Measurements from ENCODE around the gene PGA3. TPM values are rescaled to one million over a fixed set of nuclear protein-coding genes. Genes with fewer than 3 reads are reported as not detected.
A peak's percentile ranks its signal among the peaks of the same experiment; 100 is the strongest.
"Not testable (repeated sequence)": the region's sequence is repeated elsewhere in the genome, so short reads cannot be mapped to it uniquely, and the experiment has no call there.

PGA3 gene
- total RNA-seq, 2 donors from 2014 or later: not detected

- H3K9me3 Mint-ChIP-seq; H3K4me3 Mint-ChIP-seq; H3K4me1 Mint-ChIP-seq; ATAC-seq (replicated peaks); H3K27ac Mint-ChIP-seq; H3K27me3 Mint-ChIP-seq; H3K36me3 Mint-ChIP-seq (ENCODE audit: low read depth): not testable (repeated sequence)
These were observed 7.3 kb downstream of the PGA3 start for GRCh38 chr11:61210629-61211028.

GRCh38 chr11:61211327-61211952, 8.1 kb downstream of the PGA3 start:
- H3K4me1 Mint-ChIP-seq; H3K4me3 Mint-ChIP-seq; H3K36me3 Mint-ChIP-seq (ENCODE audit: low read depth); H3K27me3 Mint-ChIP-seq; ATAC-seq (replicated peaks); H3K27ac Mint-ChIP-seq; H3K9me3 Mint-ChIP-seq: not testable (repeated sequence)

GRCh38 chr11:61212202-61212601, 8.9 kb downstream of the PGA3 start:
- ATAC-seq (replicated peaks); H3K9me3 Mint-ChIP-seq; H3K36me3 Mint-ChIP-seq (ENCODE audit: low read depth); H3K27ac Mint-ChIP-seq; H3K4me3 Mint-ChIP-seq; H3K27me3 Mint-ChIP-seq; H3K4me1 Mint-ChIP-seq: not testable (repeated sequence)

GRCh38 chr11:61213711-61214324, 10.5 kb downstream of the PGA3 start:
- H3K27ac Mint-ChIP-seq; H3K36me3 Mint-ChIP-seq (ENCODE audit: low read depth); H3K4me3 Mint-ChIP-seq; H3K27me3 Mint-ChIP-seq; H3K9me3 Mint-ChIP-seq; ATAC-seq (replicated peaks); H3K4me1 Mint-ChIP-seq: not testable (repeated sequence)

- not testable (repeated sequence) for H3K27me3 Mint-ChIP-seq; H3K27ac Mint-ChIP-seq; H3K4me1 Mint-ChIP-seq; H3K9me3 Mint-ChIP-seq; H3K4me3 Mint-ChIP-seq; H3K36me3 Mint-ChIP-seq (ENCODE audit: low read depth)
- ATAC-seq (replicated peaks): peak; percentile 82
These were observed 15.0 kb downstream of the PGA3 start for GRCh38 chr11:61218306-61218705.

GRCh38 chr11:61219016-61219415, 15.7 kb downstream of the PGA3 start:
- not testable (repeated sequence) for H3K27ac Mint-ChIP-seq; H3K4me1 Mint-ChIP-seq; H3K27me3 Mint-ChIP-seq; ATAC-seq (replicated peaks); H3K4me3 Mint-ChIP-seq; H3K36me3 Mint-ChIP-seq (ENCODE audit: low read depth); H3K9me3 Mint-ChIP-seq

GRCh38 chr11:61222047-61222446, 18.7 kb downstream of the PGA3 start, which contains the start of gene PGA4:
Gene PGA4 (plus strand): TSS chr11:61222347. CDS start chr11:61222401, 54 bp downstream.
- ATAC-seq (replicated peaks); H3K9me3 Mint-ChIP-seq; H3K36me3 Mint-ChIP-seq (ENCODE audit: low read depth); H3K4me3 Mint-ChIP-seq; H3K4me1 Mint-ChIP-seq; H3K27me3 Mint-ChIP-seq; H3K27ac Mint-ChIP-seq: not testable (repeated sequence)

- not testable (repeated sequence) for H3K4me3 Mint-ChIP-seq; H3K27me3 Mint-ChIP-seq; H3K27ac Mint-ChIP-seq; H3K9me3 Mint-ChIP-seq; H3K36me3 Mint-ChIP-seq (ENCODE audit: low read depth); ATAC-seq (replicated peaks); H3K4me1 Mint-ChIP-seq
These were observed 19.4 kb downstream of the PGA3 start for GRCh38 chr11:61222692-61223091.

GRCh38 chr11:61226457-61227137, 23.3 kb downstream of the PGA3 start:
- ATAC-seq (replicated peaks); H3K36me3 Mint-ChIP-seq (ENCODE audit: low read depth); H3K27ac Mint-ChIP-seq; H3K4me1 Mint-ChIP-seq; H3K4me3 Mint-ChIP-seq; H3K9me3 Mint-ChIP-seq; H3K27me3 Mint-ChIP-seq: not testable (repeated sequence)

GRCh38 chr11:61229458-61229857, 26.1 kb downstream of the PGA3 start:
- H3K4me1 Mint-ChIP-seq; H3K4me3 Mint-ChIP-seq; H3K27me3 Mint-ChIP-seq; H3K27ac Mint-ChIP-seq; ATAC-seq (replicated peaks); H3K36me3 Mint-ChIP-seq (ENCODE audit: low read depth); H3K9me3 Mint-ChIP-seq: not testable (repeated sequence)

- H3K36me3 Mint-ChIP-seq (ENCODE audit: low read depth); H3K27me3 Mint-ChIP-seq; ATAC-seq (replicated peaks); H3K4me3 Mint-ChIP-seq; H3K4me1 Mint-ChIP-seq; H3K9me3 Mint-ChIP-seq; H3K27ac Mint-ChIP-seq: not testable (repeated sequence)
These were observed 27.7 kb downstream of the PGA3 start for GRCh38 chr11:61231033-61231432.

- not testable (repeated sequence) for H3K36me3 Mint-ChIP-seq (ENCODE audit: low read depth); H3K27ac Mint-ChIP-seq; H3K4me1 Mint-ChIP-seq; H3K27me3 Mint-ChIP-seq; H3K4me3 Mint-ChIP-seq; ATAC-seq (replicated peaks); H3K9me3 Mint-ChIP-seq
These were observed 28.3 kb downstream of the PGA3 start for GRCh38 chr11:61231585-61231984.

GRCh38 chr11:61232548-61233145, 29.3 kb downstream of the PGA3 start:
- not testable (repeated sequence) for H3K27me3 Mint-ChIP-seq; H3K4me3 Mint-ChIP-seq; H3K9me3 Mint-ChIP-seq; ATAC-seq (replicated peaks); H3K36me3 Mint-ChIP-seq (ENCODE audit: low read depth); H3K27ac Mint-ChIP-seq; H3K4me1 Mint-ChIP-seq

- H3K4me1 Mint-ChIP-seq; H3K9me3 Mint-ChIP-seq; H3K36me3 Mint-ChIP-seq (ENCODE audit: low read depth); H3K4me3 Mint-ChIP-seq; H3K27ac Mint-ChIP-seq; H3K27me3 Mint-ChIP-seq: not testable (repeated sequence)
- ATAC-seq (replicated peaks): peak; percentile 79
These were observed 33.8 kb downstream of the PGA3 start for GRCh38 chr11:61237130-61237529.

- not testable (repeated sequence) for ATAC-seq (replicated peaks); H3K4me3 Mint-ChIP-seq; H3K36me3 Mint-ChIP-seq (ENCODE audit: low read depth); H3K27ac Mint-ChIP-seq; H3K9me3 Mint-ChIP-seq; H3K4me1 Mint-ChIP-seq; H3K27me3 Mint-ChIP-seq
These were observed 37.0 kb downstream of the PGA3 start for GRCh38 chr11:61240288-61240687.

All from activated T-helper 17 cell treated with anti-CD3 and anti-CD28 coated beads, Interleukin-2, amount 50 U/mL, for 72 hours (primary cell).